RCC 7860 (cell line): ENCODE data around the gene ZBTB7A.

Experiments
- DNase-seq: peaks from one replicate; pipeline ENCODE4 v3.0.0-alpha.2; 2015; ENCODE audit warnings: low spot score
- FAIRE-seq: peaks from 2 replicates; lab custom pipeline; 2012; peaks lifted over from hg19 to GRCh38; lab: Jason Lieb, UNC

ZBTB7A gene

GRCh38 chr19:4057931-4058692, 8.6 kb downstream of the ZBTB7A start:
- peak; percentile 52 for DNase-seq
- FAIRE-seq: no peak

- no peak for FAIRE-seq
- no peak for DNase-seq
Observed at GRCh38 chr19:4055209-4055552, 11.5 kb downstream of the ZBTB7A start.

DNA sequence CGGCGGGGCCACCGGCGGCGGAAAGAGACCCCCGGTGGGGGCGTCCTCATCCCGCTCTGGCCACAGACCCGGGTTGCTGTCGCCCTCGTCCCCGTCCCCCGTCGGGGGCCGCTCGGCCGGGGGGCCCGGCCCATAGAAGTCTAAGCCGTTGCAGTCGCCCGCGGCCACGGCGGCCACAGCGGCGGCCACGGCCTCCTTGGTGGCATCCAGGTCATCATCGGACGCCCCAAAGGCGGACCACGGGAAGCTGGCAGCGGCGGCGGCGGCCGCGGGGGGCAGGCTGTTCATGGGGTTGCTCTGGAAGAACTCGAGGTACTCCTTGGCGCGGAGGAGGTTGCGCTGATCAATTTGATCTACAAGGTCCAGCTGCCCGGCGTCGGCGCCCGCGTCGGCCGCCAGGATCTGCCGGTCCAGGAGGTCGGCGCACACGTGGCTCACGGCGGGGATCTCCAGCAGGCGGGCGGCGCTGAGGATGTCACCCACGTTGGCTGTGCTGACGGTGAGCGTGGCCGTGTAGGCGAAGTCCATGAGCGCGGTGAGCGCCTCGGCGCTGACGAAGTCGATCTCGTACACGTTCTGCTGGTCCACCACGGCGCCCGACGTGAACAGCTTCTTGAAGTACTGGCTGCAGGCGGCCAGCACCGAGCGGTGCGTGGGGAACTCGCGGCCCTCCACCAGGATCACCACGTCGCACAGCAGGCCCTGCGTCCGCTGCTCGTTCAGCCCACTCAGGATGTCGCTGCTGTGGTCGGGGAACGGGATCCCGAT, 12.1 kb downstream of the ZBTB7A start:
- no peak for DNase-seq
- FAIRE-seq: no peak

DNA sequence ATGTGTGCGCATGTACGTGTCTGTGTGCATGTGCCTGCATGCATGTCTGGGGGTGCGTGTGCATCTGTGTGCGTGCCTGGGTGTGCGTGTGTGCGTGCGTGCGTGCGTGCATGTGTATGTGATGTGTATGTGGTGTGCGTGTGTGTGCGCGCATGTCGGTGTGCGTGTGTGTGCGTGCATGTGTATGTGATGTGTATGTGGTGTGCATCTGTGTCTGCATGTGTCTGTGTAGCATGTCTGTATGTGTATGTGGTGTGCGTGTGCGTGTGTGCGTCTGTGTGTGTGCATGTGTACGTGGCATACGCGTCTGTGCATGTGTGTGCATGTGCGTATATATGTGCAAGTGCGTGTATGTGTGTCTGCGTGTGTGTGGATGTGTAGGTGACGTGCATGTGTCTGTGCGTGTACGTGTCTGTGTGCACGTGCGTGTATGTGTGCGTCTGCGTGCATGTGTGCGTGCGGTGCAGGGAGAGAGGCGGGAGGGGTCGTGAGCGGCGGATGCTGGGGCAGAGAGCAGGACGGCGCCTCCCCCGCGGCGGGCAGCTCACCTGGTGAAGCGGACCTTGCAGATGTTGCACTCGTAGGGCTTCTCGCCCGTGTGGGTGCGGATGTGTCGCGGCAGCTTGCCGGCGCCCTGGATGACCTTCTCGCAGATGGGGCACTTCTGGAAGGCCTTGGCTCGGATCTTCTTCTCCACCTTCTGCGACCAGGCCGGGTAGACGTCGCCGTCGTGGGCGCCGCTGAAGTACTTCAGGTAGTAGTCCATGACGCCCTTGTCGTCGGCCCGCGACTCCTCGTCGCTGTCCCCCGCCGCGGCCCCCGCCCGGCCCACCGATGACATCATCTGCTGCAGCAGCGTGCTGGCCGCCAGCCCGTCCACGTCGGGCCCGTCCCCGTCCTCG, 13.0 kb downstream of the ZBTB7A start:
- no peak for FAIRE-seq
- DNase-seq: no peak

GRCh38 chr19:4052993-4053422, 13.7 kb downstream of the ZBTB7A start:
- DNase-seq (no peak), FAIRE-seq (no peak)

- DNase-seq (no peak), FAIRE-seq (no peak)
Observed at GRCh38 chr19:4052114-4052992, 14.3 kb downstream of the ZBTB7A start.

GRCh38 chr19:4051175-4052101, 15.3 kb downstream of the ZBTB7A start:
- FAIRE-seq (no peak), DNase-seq (no peak)

DNA sequence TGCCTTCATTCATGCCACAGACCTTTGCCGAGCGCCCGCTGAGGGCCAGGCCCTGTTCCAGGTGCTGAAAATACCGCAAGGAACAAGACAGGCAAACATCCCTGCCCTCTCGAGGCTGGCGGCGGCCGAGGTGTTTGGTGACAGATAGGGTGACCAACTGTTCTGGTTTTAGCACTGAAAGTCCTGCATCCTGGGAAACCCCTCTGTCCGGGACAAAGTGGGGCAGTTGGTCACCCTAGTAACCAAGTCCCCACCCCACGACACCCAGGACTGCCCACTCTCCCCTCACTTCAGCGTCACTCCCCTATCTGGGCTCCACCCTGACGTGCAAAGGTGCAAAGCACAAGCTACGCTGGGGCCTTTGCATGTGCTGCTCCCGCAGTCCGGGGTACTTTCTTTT, 17.3 kb downstream of the ZBTB7A start:
- FAIRE-seq (no peak), DNase-seq (no peak)

DNA sequence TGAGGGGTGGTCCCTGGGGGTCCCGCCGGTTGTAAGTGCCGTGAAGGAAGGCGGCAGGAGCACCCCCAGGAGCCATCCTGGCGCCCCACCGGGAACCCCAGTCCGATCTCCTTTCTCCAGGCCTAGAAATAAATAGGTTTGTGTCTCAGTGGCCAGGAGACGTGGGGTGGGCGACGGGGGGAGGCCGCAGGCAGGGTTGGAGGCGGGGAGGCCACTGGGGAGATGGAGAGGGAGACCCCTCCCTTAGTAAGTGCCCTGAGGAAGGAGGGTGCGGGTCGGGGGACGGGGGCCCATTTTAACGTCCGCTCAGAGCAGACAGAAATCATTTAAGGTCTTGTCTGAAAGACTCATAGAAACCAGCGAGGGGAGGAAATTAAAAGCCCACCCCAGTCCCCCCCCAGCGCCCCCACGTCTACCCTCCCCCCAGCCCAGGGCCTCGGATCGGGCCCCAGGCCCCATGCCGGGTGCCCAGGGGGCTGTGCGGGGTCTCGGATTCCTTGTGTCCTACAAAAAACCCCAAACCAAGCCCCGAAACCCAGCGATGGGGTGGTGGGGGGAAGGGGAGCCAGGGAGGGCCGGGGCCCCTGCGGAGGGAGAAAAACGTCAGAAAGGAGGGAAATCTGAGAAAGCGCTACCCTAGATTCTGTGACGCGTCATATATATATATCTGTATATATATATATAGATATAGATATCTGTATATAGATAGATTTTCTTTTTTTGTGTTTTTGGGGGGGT, 19.6 kb downstream of the ZBTB7A start:
- DNase-seq (no peak), FAIRE-seq (no peak)

DNA sequence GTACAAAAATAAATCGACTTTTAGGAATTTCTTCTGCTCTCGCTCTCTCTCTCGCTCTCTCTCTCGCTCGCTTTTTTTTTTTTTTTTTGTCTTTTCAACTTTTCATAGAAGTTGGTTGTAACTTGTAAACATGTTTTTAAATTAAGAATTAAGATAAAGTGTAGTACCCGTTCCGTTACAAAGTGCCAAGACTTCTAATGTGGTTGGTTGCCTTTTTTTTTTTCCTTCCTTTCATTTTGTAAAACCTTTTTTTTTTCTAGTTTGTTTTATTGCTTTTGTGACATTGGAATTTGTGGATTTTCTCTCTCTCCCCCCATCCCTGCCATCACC, 20.4 kb downstream of the ZBTB7A start:
- no peak for DNase-seq
- FAIRE-seq: no peak

DNA sequence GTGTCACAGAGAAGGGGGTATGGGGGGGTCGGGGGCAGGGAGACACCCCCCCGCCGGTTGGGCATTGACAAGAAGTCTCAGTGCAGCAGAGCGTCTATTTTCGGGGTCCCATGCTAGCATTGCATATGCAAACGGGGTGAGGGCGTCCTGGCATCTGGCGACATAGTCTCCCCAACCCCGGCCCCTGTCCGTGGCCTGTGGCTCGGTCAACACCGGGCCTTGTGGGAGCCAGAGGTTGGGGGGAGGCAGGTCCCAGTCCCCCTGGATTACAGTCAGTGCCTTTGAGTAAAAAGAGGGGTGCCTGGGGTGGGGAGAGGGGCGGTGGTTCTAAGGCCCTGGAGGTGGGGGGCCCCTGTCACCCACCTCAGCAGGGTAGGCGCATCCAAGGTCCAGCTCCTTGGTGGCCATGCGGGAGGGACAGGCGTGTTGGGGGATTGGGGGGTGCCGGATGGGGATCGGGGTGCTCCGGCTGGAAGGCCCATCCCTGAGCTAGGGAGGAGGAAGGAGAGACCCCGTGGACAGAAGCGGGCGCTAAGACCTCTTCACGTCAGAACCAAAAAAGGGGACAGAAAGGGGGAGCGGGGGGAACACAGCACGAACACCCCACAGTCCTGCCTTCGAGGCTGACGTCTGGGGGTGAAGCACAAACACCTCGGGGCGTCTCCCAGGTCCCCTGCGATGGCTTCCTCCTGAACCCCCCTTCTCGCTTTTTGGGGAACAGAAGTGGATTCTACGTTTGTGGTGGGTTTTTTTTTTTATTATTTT, 20.9 kb downstream of the ZBTB7A start:
- FAIRE-seq (no peak), DNase-seq (no peak)

DNA sequence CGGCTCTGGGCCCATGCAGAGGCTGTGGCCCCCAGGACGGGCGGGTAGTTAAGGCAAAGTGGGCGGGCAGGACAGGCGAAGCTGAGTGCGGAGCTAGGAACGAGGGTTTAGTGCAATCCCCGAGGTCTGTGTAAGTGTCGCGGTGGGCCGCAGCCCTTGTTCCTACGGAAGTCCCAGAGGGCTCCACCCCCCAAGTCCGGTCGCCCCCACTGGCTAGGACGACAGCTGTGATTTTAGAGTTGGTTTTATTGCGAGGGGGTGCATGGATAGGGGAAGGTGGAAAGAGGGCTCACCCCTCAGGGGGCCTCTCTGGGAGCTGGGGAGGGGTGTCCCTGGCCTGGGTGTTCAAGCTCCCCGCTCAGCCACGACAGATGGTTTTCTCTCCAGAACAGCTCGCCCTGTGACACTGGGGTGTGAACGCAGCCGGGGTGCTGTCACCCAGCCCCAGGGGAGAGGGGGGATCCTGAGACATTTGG, 21.7 kb downstream of the ZBTB7A start:
- DNase-seq: no peak
- FAIRE-seq: no peak

- DNase-seq: no peak
- no peak for FAIRE-seq
Observed at GRCh38 chr19:4043966-4044715, 22.6 kb downstream of the ZBTB7A start.

- FAIRE-seq (no peak), DNase-seq (no peak)
Observed at GRCh38 chr19:4043401-4043800, 23.3 kb downstream of the ZBTB7A start.

- DNase-seq: no peak
- no peak for FAIRE-seq
Observed at GRCh38 chr19:4042731-4043082, 24.0 kb downstream of the ZBTB7A start.

DNA sequence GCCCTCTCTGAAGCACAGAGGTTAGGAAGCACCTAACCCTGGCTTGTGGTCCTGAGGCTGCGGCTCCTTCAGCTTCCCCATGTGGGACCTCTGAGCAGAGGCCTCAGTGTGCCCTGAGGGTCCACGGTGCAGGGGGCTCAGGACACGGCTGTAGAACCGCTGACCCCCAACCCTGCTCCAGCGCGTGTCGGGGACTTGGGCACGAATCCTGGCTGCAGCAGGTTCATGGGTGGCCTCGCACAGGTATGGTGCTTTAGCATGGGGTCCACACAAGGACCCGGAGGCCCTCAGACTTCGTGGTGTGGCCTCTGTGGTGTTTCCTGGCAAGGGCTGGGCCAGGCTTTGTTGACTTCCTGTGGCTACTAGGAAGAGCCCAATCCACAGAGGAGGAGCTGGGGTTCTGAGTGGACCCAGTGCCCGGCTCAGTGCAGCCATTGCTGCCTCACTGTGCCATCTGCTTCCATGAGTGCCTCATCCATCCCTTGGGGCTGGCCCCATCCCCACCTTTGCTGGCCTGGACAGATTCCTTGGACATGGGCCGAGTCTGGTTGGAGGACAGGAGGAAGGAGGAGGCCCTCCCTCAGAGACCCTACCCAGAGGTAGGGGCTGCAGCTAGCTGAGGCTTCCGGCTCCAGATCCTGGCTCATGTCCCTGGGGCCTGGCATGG, 24.5 kb downstream of the ZBTB7A start:
- no peak for DNase-seq
- no peak for FAIRE-seq
